Ishikawa (cell line): Measurements from ENCODE around the gene AAR2.

Experiments
- CEBPB ChIP-seq: IDR thresholded peaks from 2 replicates; pipeline ENCODE4 v1.6.1; 2012
- CREB1 ChIP-seq: IDR thresholded peaks from 2 replicates; pipeline ENCODE4 v1.6.1; 2012; ENCODE audit warnings: low read depth
- EGR1 ChIP-seq: IDR thresholded peaks from 2 replicates; pipeline ENCODE4 v1.6.1; 2012
- EP300 ChIP-seq: IDR thresholded peaks from 2 replicates; pipeline ENCODE4 v1.6.1; 2012; ENCODE audit warnings: borderline replicate concordance
- FOXM1 ChIP-seq: IDR thresholded peaks from 2 replicates; pipeline ENCODE4 v1.6.1; 2012; ENCODE audit warnings: low read depth, borderline replicate concordance
- NFIC ChIP-seq: IDR thresholded peaks from 2 replicates; pipeline ENCODE4 v1.6.1; 2012
- RAD21 ChIP-seq: IDR thresholded peaks from 2 replicates; pipeline ENCODE4 v1.6.1; 2012; ENCODE audit warnings: low read depth
- TAF1 ChIP-seq: IDR thresholded peaks from 2 replicates; pipeline ENCODE4 v1.6.1; 2012; ENCODE audit warnings: low read depth, mild to moderate bottlenecking
- TCF12 ChIP-seq: IDR thresholded peaks from 2 replicates; pipeline ENCODE4 v1.6.1; 2012; ENCODE audit warnings: low read depth
- TEAD4 ChIP-seq: IDR thresholded peaks from 2 replicates; pipeline ENCODE4 v1.6.1; 2012
- YY1 ChIP-seq: IDR thresholded peaks from 2 replicates; pipeline ENCODE4 v1.6.1; 2012; ENCODE audit warnings: low read depth
- ZBTB7A ChIP-seq: IDR thresholded peaks from 2 replicates; pipeline ENCODE4 v1.6.1; 2012; ENCODE audit warnings: low read depth
- TF ChIP-seq, protein P1 (sequence below): IDR thresholded peaks from 2 replicates; pipeline ENCODE4 v1.6.1; 2012
- TF ChIP-seq, protein P2 (sequence below): IDR thresholded peaks from 2 replicates; pipeline ENCODE4 v1.6.1; 2012; ENCODE audit warnings: low read depth, mild to moderate bottlenecking
- TF ChIP-seq, protein P3 (sequence below): IDR thresholded peaks from 2 replicates; pipeline ENCODE4 v1.6.1; 2012

Gene AAR2

DNA sequence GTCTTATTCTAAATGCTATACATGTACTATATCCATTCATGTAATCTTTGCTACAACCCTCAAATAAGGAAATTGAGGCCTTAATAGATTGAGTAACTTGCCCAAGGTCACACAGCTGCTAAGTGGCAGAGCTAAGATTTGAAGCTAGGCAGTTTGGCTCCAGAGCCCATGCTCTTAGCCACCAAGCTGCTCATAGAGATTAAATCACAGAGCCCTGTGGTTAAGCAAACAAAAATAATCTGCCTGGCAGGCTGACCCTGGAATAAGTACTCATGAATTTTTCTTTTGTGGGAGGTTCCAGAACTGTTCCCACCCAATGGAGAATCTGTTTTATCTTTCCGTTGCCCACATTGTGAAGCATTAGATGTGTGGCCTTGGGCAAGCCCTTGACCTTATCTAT lies 7.4 kb downstream of the AAR2 start:
- TF ChIP-seq, protein P1, sequence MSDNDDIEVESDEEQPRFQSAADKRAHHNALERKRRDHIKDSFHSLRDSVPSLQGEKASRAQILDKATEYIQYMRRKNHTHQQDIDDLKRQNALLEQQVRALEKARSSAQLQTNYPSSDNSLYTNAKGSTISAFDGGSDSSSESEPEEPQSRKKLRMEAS, result no peak
- TF ChIP-seq TAF1, result no peak
- no peak for TF ChIP-seq CEBPB
- TF ChIP-seq, protein P2, sequence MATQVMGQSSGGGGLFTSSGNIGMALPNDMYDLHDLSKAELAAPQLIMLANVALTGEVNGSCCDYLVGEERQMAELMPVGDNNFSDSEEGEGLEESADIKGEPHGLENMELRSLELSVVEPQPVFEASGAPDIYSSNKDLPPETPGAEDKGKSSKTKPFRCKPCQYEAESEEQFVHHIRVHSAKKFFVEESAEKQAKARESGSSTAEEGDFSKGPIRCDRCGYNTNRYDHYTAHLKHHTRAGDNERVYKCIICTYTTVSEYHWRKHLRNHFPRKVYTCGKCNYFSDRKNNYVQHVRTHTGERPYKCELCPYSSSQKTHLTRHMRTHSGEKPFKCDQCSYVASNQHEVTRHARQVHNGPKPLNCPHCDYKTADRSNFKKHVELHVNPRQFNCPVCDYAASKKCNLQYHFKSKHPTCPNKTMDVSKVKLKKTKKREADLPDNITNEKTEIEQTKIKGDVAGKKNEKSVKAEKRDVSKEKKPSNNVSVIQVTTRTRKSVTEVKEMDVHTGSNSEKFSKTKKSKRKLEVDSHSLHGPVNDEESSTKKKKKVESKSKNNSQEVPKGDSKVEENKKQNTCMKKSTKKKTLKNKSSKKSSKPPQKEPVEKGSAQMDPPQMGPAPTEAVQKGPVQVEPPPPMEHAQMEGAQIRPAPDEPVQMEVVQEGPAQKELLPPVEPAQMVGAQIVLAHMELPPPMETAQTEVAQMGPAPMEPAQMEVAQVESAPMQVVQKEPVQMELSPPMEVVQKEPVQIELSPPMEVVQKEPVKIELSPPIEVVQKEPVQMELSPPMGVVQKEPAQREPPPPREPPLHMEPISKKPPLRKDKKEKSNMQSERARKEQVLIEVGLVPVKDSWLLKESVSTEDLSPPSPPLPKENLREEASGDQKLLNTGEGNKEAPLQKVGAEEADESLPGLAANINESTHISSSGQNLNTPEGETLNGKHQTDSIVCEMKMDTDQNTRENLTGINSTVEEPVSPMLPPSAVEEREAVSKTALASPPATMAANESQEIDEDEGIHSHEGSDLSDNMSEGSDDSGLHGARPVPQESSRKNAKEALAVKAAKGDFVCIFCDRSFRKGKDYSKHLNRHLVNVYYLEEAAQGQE, result no peak
- TF ChIP-seq RAD21, result no peak
- TF ChIP-seq TEAD4, result no peak
- TF ChIP-seq TCF12, result no peak
- TF ChIP-seq, protein P3, sequence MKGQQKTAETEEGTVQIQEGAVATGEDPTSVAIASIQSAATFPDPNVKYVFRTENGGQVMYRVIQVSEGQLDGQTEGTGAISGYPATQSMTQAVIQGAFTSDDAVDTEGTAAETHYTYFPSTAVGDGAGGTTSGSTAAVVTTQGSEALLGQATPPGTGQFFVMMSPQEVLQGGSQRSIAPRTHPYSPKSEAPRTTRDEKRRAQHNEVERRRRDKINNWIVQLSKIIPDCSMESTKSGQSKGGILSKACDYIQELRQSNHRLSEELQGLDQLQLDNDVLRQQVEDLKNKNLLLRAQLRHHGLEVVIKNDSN, result no peak
- TF ChIP-seq FOXM1, result no peak
- no peak for TF ChIP-seq CREB1
- TF ChIP-seq ZBTB7A, result no peak
- TF ChIP-seq EP300, result no peak
- TF ChIP-seq EGR1, result no peak
- no peak for TF ChIP-seq NFIC
- no peak for TF ChIP-seq YY1

DNA sequence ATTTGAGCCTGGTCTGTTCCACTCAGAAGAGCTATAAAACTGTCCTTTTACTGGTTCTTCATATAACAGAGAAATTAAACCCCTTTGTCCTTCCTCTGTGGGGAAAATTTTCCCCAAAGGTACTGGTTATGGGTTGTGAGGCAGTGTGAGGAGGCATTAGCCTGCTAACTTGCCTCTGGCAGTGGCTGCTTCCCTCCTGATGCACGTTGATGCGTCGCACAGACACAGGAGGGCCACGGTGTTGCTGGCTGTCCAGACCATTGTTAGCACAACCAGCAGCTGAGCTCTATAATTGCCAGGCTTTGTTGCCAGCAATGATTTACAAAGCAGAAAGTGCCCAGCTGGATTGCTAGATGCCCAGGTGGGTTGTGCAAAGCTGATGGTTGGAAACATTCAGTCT lies 10.1 kb downstream of the AAR2 start:
- TF ChIP-seq EP300 (no peak), TCF12 (no peak), EGR1 (no peak), CEBPB (no peak), YY1 (no peak), TEAD4 (no peak), FOXM1 (no peak), NFIC (no peak), TAF1 (no peak), ZBTB7A (no peak), CREB1 (no peak), RAD21 (no peak)
- TF ChIP-seq, protein P2, result no peak
- TF ChIP-seq, protein P3, result no peak
- TF ChIP-seq, protein P1, result no peak

DNA sequence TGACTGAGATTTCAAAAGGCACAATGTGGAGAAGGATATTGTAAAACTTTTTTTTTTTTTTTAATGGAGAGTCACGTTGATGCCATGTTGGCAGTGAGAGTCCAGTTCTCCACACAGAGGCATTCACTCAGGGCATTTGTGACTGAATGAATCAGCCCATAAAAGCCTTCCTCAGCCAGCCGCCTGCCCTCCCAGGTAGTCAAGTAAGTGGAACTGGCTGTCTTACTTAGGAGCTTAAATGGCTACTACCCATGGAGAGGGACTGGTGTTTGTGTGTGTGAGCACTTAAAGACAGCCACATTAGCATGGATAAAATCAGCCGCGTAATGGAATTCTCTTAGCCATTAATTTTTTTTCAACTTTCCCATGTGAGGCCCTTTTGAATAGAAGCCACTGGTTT lies 12.6 kb downstream of the AAR2 start:
- TF ChIP-seq YY1 (no peak), ZBTB7A (no peak), FOXM1 (no peak), CREB1 (no peak), RAD21 (no peak), NFIC (no peak), TAF1 (no peak), TCF12 (no peak), EGR1 (no peak), TEAD4 (no peak), EP300 (no peak), CEBPB (no peak)
- TF ChIP-seq, protein P2, result no peak
- TF ChIP-seq, protein P3, result no peak
- TF ChIP-seq, protein P1, result no peak
